ENCODE data around the gene FAT1.

Gene FAT1

DNA sequence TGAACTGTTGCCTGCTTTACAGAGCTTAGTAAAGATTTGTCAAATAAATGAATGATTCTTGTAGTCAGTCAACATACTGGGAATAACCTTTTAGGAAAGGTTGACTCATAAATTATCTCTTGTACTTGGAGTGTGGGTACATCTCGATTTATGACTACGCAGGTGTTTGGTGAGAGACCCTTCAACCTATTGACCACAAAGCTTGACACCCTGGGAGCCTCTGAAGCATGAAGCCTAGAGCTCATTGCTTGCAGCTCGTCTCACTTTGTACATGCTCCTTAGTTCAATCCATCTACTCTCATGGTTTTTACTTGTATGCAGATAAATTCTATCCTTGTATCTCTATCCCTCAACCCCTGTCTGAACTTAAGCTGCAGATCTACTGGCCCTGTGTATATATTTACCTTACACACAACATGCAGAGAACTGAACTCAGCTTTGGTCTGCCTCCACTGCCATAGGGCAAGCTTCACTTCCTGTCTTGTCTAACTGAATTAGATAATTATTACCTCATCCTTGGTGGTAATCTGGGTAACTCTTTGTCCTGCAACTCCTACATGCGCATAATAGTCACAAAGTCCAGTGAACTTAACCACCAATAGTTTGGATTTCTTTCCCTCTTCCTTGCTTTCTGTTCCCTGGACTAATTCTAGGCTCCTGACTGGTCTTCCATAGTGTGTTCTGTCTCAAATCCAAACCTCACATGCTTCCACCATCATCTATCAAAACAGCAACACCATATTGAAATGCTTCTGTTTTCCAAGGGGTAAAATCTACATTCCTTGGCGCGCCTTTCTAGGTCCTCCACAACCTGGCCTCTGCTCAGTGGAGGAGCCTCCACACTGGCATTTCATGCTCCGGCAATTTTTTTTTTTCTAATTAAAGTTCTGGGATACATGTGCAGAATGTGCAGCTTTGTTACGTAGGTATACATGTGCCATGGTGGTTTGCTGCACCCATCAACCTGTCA lies 32.2 kb upstream of the FAT1 start:
- Histone ChIP-seq H3K4me1 (ENCODE audit: low read length) (no peaks in the 10 kb centered on the region), H3K27me3 (replicated peaks; ENCODE audit: insufficient read depth, low read length) (no peaks in the 10 kb centered on the region), H3K9me2 (replicated peaks; ENCODE audit: insufficient read depth, low read length) (no peaks in the 10 kb centered on the region), H3K79me2 (ENCODE audit: low read length) (no peaks in the 10 kb centered on the region), H3K9ac (ENCODE audit: low read length) (no peak overlapping the region), H3K36me3 (replicated peaks; ENCODE audit: insufficient read depth, low read length) (no peaks in the 10 kb centered on the region), H3F3A (ENCODE audit: insufficient read depth, low read length) (no peaks in the 10 kb centered on the region), H3K9me3 (replicated peaks; ENCODE audit: insufficient read depth, low read length) (no peaks in the 10 kb centered on the region), H3K27ac (ENCODE audit: low read length) (no peak overlapping the region), H3K4me3 (ENCODE audit: low read length) (no peak overlapping the region), H4K20me1 (ENCODE audit: insufficient read depth, low read length) (no peaks in the 10 kb centered on the region), H2AFZ (ENCODE audit: low read length) (no peak overlapping the region), H3K4me2 (ENCODE audit: low read depth, low read length) (no peak overlapping the region)
- DNase-seq, result no peak
- no peak for TF ChIP-seq EZH2 (optimal IDR thresholded peaks at IDR 0.05; ENCODE audit: low read depth, low read length)
- TF ChIP-seq, protein P1, sequence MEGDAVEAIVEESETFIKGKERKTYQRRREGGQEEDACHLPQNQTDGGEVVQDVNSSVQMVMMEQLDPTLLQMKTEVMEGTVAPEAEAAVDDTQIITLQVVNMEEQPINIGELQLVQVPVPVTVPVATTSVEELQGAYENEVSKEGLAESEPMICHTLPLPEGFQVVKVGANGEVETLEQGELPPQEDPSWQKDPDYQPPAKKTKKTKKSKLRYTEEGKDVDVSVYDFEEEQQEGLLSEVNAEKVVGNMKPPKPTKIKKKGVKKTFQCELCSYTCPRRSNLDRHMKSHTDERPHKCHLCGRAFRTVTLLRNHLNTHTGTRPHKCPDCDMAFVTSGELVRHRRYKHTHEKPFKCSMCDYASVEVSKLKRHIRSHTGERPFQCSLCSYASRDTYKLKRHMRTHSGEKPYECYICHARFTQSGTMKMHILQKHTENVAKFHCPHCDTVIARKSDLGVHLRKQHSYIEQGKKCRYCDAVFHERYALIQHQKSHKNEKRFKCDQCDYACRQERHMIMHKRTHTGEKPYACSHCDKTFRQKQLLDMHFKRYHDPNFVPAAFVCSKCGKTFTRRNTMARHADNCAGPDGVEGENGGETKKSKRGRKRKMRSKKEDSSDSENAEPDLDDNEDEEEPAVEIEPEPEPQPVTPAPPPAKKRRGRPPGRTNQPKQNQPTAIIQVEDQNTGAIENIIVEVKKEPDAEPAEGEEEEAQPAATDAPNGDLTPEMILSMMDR (IDR thresholded peaks at IDR 0.05; ENCODE audit: low read length), result no peak
- no peak for TF ChIP-seq EZH2phosphoT487 (IDR thresholded peaks at IDR 0.05; ENCODE audit: low read length)

DNA sequence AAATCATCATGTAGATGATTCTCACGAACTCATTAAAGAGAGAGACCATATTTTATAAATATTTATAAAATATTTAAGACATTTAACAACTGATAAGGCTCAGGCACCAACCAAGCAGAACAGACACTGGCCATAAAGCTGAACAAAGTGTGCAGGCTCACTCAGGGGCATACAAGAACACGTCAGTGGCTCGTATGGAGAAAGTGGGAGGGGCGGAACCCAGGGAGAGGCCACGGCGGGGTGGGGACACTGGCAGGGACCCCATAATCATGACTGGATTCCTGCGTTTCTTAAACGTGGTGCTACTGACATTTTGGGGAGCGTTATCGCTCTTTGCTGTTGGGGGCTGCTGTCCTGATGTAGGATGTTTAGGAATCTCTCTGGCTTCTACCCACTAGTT lies 31.3 kb upstream of the FAT1 start:
- H3K4me2 ChIP-seq (ENCODE audit: low read depth, low read length), result no peak overlapping the region
- no peak for DNase-seq
- H3F3A ChIP-seq (ENCODE audit: insufficient read depth, low read length), result no peaks in the 10 kb centered on the region
- no peak overlapping the region for H3K27ac ChIP-seq (ENCODE audit: low read length)
- no peak overlapping the region for H3K4me3 ChIP-seq (ENCODE audit: low read length)
- H3K9ac ChIP-seq (ENCODE audit: low read length), result no peak overlapping the region
- H3K79me2 ChIP-seq (ENCODE audit: low read length), result no peaks in the 10 kb centered on the region
- H3K27me3 ChIP-seq (replicated peaks; ENCODE audit: insufficient read depth, low read length), result no peaks in the 10 kb centered on the region
- no peaks in the 10 kb centered on the region for H4K20me1 ChIP-seq (ENCODE audit: insufficient read depth, low read length)
- TF ChIP-seq EZH2 (optimal IDR thresholded peaks at IDR 0.05; ENCODE audit: low read depth, low read length) (no peak), EZH2phosphoT487 (IDR thresholded peaks at IDR 0.05; ENCODE audit: low read length) (no peak)
- TF ChIP-seq, protein P1 (IDR thresholded peaks at IDR 0.05; ENCODE audit: low read length), result no peak
- no peaks in the 10 kb centered on the region for H3K4me1 ChIP-seq (ENCODE audit: low read length)
- H3K9me3 ChIP-seq (replicated peaks; ENCODE audit: insufficient read depth, low read length), result no peaks in the 10 kb centered on the region
- no peaks in the 10 kb centered on the region for H3K36me3 ChIP-seq (replicated peaks; ENCODE audit: insufficient read depth, low read length)
- no peak overlapping the region for H2AFZ ChIP-seq (ENCODE audit: low read length)
- no peaks in the 10 kb centered on the region for H3K9me2 ChIP-seq (replicated peaks; ENCODE audit: insufficient read depth, low read length)

DNA sequence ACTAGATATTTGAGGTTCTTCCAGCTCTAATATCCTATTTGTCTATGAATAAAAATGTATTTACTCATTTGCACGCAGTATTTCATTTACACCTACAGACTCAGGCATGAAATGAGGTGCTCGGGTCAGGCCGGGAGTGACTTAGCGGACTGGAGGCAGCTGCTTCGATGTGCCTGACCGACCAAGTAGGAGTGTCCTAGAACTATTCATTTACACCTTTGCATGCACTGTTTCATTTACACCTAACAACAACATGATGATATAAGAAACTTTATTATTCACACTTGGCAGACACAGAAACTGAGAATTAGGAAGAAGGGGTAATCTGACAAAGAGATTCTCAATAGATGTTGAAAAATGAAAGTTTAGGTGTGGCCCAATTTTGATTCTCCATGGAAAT lies 28.7 kb upstream of the FAT1 start:
- no peak overlapping the region for H3K27ac ChIP-seq (ENCODE audit: low read length)

More for the DNA sequence above, 28.7 kb upstream of the FAT1 start:
- H3F3A ChIP-seq (ENCODE audit: insufficient read depth, low read length), result no peaks in the 10 kb centered on the region
- H3K9me2 ChIP-seq (replicated peaks; ENCODE audit: insufficient read depth, low read length), result no peaks in the 10 kb centered on the region
- H3K79me2 ChIP-seq (ENCODE audit: low read length), result no peaks in the 10 kb centered on the region
- H3K4me2 ChIP-seq (ENCODE audit: low read depth, low read length), result no peak overlapping the region
- H3K27me3 ChIP-seq (replicated peaks; ENCODE audit: insufficient read depth, low read length), result no peaks in the 10 kb centered on the region
- no peaks in the 10 kb centered on the region for H3K4me1 ChIP-seq (ENCODE audit: low read length)
- TF ChIP-seq, protein P1 (IDR thresholded peaks at IDR 0.05; ENCODE audit: low read length), result no peak
- TF ChIP-seq EZH2phosphoT487 (IDR thresholded peaks at IDR 0.05; ENCODE audit: low read length) (no peak), EZH2 (optimal IDR thresholded peaks at IDR 0.05; ENCODE audit: low read depth, low read length) (no peak)
- H3K4me3 ChIP-seq (ENCODE audit: low read length), result no peak overlapping the region
- no peak for DNase-seq
- no peaks in the 10 kb centered on the region for H4K20me1 ChIP-seq (ENCODE audit: insufficient read depth, low read length)
- H2AFZ ChIP-seq (ENCODE audit: low read length), result no peak overlapping the region
- H3K9ac ChIP-seq (ENCODE audit: low read length), result no peak overlapping the region
- H3K9me3 ChIP-seq (replicated peaks; ENCODE audit: insufficient read depth, low read length), result no peaks in the 10 kb centered on the region
- H3K36me3 ChIP-seq (replicated peaks; ENCODE audit: insufficient read depth, low read length), result no peaks in the 10 kb centered on the region
